SIG-M5 treated with dmso at 0.1 percent for 504 hours (cell line): Measurements from ENCODE around the gene LIMS1.

Experiments used
- DNase-seq: peaks from one replicate; lab custom pipeline; 2025; ENCODE audit not compliant: unreplicated experiment; lab: John Stamatoyannopoulos, UW

Gene LIMS1

GRCh38 chr2:108613261-108614042, 79.2 kb downstream of the LIMS1 start:
- no peak for DNase-seq

GRCh38 chr2:108614043-108614545, 79.8 kb downstream of the LIMS1 start:
- DNase-seq: no peak

GRCh38 chr2:108614659-108615058, 80.4 kb downstream of the LIMS1 start:
- no peak for DNase-seq

GRCh38 chr2:108615480-108616090, 81.3 kb downstream of the LIMS1 start:
- DNase-seq: no peak

GRCh38 chr2:108616318-108616717, 82.0 kb downstream of the LIMS1 start:
- DNase-seq: no peak

- DNase-seq: no peak
Observed at GRCh38 chr2:108616751-108617161, 82.5 kb downstream of the LIMS1 start.

- DNase-seq: no peak
Observed at GRCh38 chr2:108617617-108618016, 83.3 kb downstream of the LIMS1 start.

GRCh38 chr2:108619925-108620620, 85.8 kb downstream of the LIMS1 start:
- DNase-seq: no peak

GRCh38 chr2:108620656-108621055, 86.4 kb downstream of the LIMS1 start:
- DNase-seq: no peak

GRCh38 chr2:108621087-108621559, 86.9 kb downstream of the LIMS1 start:
- no peak for DNase-seq

GRCh38 chr2:108621687-108622681, 87.7 kb downstream of the LIMS1 start:
- DNase-seq: no peak

- DNase-seq: no peak
Observed at GRCh38 chr2:108623616-108624015, 89.3 kb downstream of the LIMS1 start.

GRCh38 chr2:108625186-108625827, 91.0 kb downstream of the LIMS1 start:
- no peak for DNase-seq

- DNase-seq: no peak
Observed at GRCh38 chr2:108625828-108626195, 91.5 kb downstream of the LIMS1 start.

- DNase-seq: no peak
Observed at GRCh38 chr2:108626995-108627394, 92.7 kb downstream of the LIMS1 start.

- DNase-seq: no peak
Observed at GRCh38 chr2:108627911-108628567, 93.8 kb downstream of the LIMS1 start.

GRCh38 chr2:108628936-108629335, 94.7 kb downstream of the LIMS1 start:
- no peak for DNase-seq

- DNase-seq: no peak
Observed at GRCh38 chr2:108629417-108629816, 95.1 kb downstream of the LIMS1 start.

GRCh38 chr2:108630567-108631405, 96.5 kb downstream of the LIMS1 start:
- no peak for DNase-seq
